HG02588 (cell line): ENCODE data around the gene SMAD6.
"Not testable (repeated sequence)": the region's sequence is repeated elsewhere in the genome, so short reads cannot be mapped to it uniquely, and the experiment has no call there.

ENCODE experiments used
- ATAC-seq: cut with Tn5 transposase; IDR thresholded peaks from one replicate; pipeline ENCODE4 v1.9.1; 2021; ENCODE audit warnings: mild to moderate bottlenecking, moderate library complexity; ENCODE audit not compliant: unreplicated experiment

The SMAD6 gene

DNA sequence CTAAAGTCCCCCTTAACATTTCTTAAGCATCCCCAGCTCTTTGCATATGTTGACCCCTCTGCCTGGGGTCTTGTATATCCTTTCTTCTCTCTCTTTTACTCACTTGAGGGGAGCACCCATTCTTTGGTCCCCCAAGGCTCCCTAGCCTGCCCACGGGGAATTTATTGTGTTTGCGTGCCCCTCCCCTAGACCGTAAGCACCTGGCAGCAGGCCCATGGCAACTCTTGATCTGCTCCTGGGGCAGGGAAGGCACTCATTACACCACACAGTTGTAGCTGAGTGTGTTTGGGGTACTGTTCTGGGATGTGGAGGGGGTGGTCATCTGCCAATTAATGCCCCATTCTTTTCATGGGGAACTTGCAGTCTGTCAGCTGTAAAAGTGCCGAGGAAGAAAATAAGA is 27.3 kb upstream of the SMAD6 start:
- no peak for ATAC-seq

DNA sequence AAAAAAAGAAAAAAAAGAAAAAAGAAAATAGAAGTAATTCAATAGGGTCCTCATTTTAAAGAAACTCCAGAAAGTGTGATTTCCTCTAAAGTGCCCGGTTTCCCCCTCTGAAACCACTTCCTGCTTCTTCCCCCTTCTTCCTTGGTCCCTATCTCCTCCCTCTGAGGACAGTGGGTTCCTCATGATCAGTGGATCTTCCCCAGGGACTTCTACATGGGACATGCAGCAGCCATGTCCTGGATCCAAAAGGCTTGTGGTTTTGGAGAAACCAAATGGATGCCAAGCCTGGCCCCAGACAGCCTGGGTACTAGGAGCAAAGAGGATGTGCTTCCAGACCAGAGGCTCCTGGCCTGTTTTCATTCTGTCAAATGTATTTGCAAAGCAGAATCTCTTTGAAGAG is 26.6 kb upstream of the SMAD6 start:
- ATAC-seq: no peak

DNA sequence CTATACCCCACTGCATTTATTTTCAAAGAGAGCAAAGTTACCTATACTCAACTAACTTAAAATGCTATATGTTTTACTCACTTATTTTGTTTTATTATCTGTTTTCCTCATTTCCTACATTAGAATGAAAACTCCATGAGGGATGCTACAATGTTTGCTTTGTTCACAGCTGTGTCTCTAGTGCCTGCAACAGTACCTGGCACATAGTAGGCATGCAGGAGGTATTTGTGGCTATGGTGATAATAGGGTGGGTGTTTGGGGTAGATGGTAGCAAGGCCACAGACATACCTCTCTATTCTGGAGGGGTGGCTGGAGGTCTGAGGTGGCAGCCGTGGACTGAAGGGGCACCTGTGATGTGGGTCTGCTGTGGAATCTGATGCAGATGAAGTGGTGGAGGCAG is 24.7 kb upstream of the SMAD6 start:
- no peak for ATAC-seq

DNA sequence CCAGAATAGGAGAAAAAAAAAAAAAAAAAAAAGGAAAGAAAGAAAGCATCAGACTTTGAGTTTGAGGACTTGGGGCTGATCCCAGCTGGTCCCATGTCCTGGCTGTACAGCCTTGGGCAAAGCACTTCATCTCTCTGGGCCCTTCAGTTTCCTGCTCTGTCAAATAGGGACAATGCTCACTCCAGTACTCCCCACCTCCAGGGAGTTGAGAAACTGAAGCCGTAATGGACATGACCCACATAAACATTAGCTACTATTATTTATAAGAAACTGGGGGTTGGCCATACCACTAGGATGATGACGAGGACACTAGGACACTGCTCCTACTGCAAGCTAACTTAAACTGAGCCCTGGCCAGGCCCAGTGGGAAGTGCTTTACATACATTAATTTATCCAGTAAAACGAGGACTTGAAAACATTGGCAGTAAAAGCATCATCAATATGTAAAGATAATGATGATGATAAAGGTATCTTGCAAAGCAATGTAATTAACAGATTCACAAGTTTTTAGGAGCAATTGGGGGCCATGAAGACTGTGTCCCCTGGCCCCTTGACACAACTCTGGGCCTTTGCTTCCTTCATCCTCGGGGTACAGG is 22.9 kb upstream of the SMAD6 start:
- no peak for ATAC-seq

DNA sequence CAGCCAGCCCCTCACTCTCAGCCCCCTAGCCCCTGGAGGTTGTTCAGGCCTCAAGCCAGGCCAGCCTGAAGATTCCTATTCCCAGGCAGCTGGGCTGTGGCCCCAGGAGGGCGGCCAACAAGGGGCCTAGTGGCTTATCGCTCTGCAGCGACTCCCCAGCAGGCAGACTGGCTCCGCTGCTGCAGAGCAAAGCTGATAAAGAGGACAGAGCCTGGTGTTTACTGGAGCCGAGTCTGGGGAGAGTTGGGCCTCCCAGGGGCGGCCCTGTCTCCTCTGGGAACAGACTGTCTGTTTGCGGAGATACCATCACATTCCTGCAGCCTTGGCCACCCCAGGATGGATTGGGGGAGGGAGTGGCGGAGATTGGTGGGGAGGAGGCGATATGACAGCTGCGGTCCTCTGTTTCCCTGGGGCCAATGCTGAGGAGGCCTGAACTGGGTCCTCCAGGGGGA is 22.4 kb upstream of the SMAD6 start:
- no peak for ATAC-seq

DNA sequence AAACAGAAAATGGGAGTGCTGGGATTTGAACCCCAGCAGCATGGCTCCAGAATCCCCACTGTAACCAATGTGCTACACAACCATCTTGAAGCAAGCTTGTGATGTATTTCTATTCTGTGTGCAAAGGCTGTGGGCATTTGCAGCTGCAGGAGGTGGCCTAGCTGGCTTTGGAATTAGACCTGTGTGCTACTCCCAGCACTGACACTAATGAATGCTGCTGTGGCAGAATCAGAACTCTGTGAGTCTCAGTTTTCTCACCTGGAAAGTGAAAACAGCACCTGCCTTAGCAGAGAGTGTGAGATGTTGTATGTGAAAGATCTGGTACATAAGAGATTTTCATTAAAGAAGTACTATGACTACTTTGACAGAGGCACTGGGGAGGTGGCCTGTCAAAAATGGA is 21.5 kb upstream of the SMAD6 start:
- ATAC-seq: no peak

DNA sequence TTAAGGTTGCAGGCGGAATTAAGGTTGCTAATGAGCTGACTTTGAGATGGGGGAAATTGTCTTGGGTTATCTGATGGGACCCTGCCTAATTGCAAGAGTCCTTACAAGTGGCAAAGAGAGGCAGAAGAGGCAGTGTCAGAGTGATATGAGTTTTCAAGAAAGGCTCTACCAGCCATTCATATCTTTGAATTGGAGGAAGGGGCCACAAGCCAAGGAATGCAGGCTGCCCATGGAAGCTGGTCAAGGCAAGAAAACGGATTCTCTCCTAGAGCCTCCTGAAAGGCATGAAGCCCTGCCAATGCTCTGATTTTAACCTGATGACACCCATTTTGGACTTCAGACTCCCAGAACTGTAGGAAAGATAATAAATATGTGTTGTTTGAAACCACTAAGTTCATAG is 20.6 kb upstream of the SMAD6 start:
- no peak for ATAC-seq

DNA sequence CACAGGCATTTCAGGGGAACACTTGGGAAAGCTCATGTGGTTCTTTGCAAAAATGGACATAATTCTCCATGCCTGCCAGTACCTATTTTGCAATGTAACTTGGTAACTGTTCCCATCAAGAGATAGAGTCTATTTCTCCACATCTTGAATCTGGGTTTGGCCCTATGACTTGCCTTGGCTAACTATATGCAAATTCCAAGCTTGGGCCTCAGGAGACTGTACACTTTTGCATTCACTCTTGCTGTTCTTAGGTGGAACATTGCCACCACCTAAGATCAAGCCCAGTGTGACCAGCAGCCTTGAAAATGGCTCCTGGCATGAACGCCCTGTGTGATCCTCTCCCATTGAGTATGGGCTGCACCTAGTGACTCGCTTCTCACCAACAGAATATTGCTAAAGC is 19.8 kb upstream of the SMAD6 start:
- ATAC-seq: no peak

DNA sequence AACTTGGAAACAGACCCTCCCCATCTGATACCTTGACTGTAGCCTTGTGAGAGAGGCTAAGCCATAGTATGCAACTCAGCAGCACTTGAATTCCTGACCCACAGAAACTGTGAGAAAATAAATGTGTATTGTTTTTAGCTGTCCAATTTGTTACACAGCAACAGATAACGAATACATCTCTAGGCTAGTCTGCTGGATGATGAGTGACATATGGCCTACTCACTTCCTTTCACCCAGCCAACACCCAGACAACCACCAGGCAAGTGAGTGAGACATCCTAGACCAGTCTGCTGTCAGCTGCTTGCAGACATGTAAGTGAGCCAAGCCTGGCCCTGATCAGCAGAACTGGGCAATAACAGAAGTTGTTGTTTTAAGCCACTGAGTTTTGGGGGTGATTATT is 19.2 kb upstream of the SMAD6 start:
- ATAC-seq: no peak

DNA sequence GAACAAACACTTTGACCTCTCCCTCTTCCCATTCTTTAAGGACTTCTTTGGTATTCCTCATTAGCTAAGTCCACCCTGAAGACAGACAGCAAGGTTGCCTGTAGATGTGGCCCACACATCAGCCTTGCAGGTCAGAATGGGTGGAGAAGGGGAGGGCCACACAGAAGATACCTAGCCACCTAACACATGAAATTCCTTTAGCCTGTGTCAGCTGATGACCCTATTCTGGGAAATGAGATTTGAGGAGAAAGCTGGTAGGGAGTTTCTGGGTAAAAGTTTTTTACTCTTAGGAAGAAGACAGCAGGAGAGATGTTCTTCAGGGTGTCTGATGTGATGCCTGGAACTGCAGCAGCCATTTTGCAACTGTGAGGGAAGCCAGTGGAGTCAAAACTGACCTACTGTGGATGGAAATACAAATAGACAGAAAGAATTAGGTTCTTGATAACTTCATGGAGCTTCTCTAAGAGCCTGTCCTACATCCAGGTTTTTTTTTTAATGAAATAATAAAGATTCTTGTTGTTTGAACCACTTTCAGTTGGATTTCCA is 17.8 kb upstream of the SMAD6 start:
- ATAC-seq: no peak

DNA sequence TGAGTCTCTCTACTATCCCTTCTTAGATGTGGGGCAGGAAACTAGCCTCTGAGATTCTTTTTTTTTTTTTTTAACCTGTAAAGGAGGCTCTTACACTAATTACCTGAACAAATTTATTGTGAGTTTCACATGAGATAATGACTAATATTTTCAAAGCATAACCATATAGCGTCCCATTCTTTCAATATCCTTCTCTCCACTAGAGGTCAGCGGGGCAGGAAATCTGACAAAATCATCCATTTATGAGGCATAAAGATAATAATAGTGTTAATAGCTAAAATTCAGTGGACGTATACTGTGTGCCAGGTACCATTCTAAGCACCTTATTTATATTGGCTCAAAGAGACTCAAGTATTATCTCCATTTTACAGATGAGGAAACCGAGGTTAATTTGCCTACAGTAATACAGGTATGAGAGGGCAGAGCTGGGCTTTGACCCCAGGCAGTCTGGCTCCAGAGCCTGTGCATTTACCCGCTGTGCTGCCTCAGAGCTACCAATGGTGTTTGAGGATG is 16.3 kb upstream of the SMAD6 start:
- ATAC-seq: no peak

DNA sequence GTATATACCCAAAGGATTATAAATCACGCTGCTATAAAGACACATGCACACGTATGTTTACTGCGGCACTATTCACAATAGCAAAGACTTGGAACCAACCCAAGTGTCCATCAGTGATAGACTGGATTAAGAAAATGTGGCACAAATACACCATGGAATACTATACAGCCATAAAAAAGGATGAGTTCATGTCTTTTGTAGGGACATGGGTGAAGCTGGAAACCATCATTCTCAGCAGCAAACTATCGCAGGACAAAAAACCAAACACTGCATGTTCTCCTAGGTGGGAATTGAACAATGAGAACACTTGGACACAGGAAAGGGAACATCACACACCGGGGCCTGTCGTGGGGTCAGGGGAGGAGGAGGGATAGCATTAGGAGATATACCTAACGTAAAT is 11.1 kb upstream of the SMAD6 start:
- not testable (repeated sequence) for ATAC-seq

DNA sequence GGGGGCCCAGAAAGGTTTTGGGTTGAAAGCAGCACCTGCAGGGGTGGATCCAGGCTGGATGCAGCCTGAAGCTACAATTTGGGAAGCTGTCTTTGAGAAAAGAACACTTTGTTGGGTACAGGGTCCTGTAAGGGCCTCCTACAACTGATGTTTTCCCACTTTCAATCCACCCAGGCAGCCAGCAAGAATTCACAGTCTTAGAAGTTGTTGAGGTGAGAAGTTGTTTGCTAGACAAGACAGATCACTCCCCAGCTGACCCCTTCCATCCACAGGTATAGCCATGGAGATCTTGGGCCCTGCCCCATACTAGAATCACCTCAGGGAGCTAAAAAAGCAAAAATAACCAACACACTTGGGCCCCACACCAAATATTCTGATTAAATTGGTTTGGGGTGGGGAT is 10.3 kb upstream of the SMAD6 start:
- no peak for ATAC-seq

DNA sequence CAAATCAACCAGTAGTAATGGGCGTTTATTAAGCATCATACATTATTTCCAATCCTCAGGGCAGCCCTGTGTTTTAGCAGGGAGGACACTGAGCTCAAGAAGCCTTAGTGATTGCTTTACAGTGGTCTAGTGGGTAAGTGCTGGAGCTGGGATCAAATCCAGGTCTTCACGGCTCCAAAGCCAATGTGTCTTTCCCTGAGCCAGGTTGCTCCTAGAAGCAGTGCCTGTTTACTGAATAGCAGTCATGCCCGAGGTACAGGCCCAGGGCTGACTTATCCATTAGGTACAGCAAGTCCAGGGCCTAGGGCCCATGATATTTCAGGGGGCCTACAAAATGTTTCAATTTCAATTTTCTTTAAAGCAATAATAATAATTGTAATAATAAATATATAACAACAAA is 9.6 kb upstream of the SMAD6 start:
- ATAC-seq: no peak

DNA sequence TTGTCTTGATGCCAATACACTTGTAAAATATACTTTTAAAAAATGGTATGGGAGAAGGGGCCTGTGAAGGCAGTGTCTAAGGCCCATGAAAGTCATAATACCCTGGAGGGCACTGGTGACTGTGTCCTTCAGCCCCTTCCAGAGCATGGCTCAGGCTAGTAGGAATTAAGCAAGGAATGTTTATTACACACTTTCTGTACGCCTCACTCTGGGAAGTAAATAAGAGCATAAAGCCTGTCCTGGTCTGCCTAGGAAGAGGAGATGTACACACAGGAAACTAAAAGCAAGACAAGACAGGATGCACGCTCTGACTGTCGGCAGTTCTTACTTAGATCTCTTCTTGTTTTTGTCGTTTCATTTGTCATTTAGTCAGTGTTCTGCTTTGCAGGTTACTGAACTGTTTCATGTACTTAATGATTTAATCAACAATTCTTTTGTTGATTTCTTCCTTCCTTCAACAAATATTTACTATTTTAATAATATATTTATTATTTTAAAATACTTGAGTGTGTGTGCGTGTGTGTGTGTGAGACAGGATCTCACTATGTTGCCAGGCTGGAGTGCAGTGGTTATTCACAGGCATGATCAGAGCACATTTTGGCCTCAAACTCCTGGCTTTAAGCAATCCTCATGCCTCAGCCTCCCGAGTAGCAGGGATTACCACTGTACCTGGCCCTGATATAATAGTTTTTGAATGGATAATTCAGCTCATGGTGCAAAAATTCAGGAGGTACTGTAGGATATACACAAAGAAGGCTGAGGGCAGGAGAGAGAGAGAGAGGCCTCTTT is 9.0 kb upstream of the SMAD6 start:
- ATAC-seq: no peak

DNA sequence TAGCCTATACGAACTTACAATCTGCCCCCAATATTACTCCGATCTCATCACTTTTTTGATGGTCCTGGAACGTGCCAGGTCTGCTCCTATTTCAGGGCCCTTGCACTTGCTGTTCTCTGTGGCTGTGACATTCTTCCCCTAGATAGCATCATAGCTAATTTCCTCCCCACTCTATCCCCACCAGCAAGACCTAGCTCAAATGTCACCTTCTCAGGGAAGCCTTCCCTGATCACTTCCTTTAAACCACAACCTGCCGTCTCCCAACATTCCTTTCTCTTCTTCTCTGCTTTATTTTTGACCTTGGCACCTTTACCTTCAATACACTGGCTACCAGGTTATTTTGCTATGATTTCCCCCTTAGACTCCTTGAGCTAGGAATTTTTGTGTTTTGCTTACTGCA is 5.3 kb upstream of the SMAD6 start:
- no peak for ATAC-seq

DNA sequence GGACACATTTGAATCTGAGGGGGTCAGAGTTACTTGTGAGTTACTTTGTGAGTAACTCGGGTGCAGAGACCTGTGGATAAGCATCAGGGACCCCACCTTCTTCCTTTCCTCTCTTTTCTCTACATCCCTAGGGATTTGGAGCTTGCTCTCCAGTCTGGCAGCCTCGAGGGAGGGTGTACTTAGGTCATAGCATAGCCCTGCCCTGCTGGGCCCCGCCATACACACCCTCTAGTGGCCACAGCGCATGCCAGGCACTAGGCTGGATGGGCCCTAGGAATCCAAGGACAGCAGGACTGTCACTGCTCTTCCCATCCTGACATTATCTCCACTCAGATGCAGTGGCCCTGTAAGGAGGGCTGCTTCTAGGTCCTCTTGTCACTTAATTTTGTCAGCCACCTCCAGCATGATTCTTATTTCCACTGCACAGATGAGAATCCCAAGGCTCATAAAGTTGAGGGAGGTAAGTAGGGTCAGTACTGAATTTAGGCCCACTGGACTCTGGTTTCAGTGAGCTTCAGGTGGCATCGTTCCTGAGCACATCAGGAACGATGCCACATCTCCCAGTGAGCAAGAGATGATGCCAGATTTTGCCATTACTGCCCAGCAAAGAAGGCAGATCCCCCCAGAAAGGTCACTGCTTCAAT is 3.6 kb upstream of the SMAD6 start:
- ATAC-seq: no peak

DNA sequence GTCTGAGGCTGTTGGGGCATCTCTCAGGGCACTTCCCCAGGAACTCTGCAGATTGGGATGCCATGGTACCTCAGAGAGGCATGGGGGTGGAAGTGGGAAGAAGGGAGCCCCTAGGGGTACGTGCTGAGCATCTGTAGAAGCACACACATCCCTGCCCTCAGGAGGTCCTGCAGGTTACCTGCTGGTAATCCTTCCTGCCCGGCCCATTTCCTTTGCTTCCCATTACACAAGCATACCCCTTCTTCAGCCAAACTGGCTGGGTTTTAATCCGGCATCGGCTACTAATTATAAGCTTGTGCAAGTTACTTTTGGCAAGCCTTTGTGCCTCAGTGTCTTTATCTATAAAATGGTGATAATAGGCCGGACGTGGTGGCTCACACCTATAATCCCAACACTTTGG is 3.1 kb upstream of the SMAD6 start:
- no peak for ATAC-seq

DNA sequence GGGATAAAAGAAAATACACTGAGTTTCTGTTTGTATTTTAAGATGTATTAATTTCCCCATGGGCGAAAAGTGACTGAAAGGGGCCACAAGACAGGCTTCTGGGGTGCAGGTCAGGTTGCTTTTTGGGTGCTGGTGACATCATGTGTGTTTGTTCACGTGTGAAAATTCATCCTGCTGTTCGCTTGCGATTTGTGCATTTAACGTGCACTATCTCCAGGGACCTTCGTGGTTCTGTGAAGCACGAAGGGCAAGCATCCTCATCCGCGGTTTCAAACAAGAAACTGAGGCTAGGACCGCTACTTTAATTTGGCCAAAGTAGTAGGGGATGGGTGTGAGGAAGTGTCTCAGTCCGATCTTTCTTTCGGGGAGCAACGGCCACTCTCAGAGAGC is 1.6 kb upstream of the SMAD6 start:
- ATAC-seq: no peak

DNA sequence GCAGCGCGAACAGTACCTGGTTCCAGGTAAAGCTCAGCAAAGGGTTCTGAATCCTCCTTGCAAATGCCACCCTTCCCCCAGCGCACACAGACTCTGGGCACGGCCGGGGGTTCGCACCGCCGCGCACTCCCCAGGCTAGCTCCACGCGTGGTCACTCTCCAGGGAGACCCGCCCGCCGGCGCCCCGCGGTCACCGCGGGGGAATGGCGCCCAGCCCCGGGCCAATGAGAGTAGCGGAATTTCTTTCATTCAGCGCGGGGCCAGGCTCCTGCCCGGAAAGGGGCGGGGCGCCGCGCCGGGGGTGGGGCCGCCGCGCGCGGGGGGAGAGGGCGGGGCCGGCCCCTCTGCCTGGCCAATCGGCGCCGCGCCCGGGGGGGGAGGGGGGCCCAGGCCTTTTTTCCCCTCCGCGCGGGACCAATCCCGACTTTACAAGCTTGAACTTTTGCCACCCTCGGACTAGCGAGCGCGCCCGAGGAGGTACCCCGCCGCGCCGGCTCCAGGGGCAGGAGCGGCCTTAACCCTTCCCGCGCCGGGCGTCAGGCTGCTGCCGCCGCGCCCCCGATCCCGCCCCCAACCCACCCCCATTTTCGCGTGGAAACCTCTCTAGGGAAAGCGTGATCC is 1.1 kb upstream of the SMAD6 start:
- peak; percentile 64 for ATAC-seq

DNA sequence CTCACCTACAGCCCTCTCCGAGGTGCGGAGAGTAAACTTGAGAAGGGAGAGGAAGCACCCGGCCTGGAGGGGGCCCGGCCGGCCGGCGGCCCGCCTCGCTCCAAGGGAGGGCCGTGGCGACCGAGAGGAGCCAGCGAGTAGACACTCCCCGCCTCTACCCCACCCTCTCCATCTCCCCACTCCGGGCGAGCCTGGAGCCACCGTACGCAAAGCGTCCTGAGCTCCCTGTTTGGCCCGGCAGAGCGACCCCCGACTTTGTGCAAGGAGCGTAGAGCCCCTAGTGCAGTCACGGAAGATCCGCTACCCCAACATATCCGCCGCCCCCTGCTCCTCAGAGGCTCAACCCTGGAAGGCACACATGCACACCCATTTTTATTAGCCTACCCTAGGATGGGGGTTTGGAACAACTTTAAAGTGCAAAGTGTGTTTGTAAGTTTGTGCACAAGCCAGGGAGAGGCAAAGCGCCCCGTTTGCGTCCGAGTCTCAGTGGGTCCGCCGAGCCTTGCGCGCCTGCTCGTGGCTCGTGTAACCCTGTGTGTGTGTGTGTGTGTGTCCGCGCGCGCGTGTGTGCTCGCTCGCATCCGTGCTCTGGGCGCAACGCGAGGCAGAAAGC is 508 bp upstream of the SMAD6 start:
- peak; percentile 22 for ATAC-seq
